HG03575 (cell line): ENCODE measurements around the gene ZNF420.
"Not testable (repeated sequence)": the region's sequence is repeated elsewhere in the genome, so short reads cannot be mapped to it uniquely, and the experiment has no call there.

ENCODE experiments used
- ATAC-seq: cut with Tn5 transposase; IDR thresholded peaks from one replicate; pipeline ENCODE4 v1.9.1; 2021; ENCODE audit not compliant: unreplicated experiment, insufficient number of reproducible peaks, low FRiP score; ENCODE audit errors: extremely low read depth

The ZNF420 gene

DNA sequence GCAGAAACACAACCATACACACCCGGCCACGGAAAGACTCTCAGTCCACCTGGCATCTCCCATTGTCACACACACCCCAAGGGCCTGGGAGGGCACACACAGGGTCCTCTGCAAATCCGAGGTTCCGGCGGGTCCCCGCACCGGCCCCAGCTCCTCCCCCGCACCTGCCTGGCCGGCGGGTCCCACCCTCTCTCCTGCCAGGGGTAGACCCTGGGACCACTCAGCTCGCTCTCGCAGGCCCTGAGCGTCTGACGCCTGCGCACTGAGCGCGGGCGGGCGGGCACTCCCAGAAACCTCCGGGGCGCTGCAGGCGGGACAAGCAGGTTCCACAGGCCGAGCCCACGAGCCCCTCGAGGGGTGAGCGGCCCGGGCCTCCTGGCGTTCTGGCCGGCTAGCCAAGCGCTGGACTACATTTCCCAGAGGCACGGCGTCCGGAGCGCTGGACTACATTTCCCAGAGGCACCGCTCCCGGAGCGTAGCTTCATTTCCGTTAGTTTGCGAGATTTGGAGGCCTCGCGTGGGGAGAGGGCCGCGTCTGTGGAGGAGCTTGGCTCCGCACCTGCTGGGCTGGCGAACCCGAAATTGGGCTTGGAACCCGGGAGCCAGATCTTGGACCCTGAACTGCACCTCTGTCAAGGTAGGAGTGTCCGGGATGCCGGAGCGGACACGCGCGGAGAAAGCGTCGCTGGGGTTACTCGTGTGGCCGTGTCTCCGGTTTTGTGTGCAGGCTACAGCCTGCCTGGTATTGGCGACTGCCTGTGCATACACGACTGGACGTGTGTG lies at the start of gene ZNF420:
Gene ZNF420 (plus strand): TSS at position 500 of the 783 bp plus-strand sequence. CDS start 10,686 bp downstream, outside the sequence.
- peak; percentile 38 for ATAC-seq

GRCh38 chr19:37045140-37045539 lies 33.1 kb upstream of the ZNF420 start:
- no peak for ATAC-seq

DNA sequence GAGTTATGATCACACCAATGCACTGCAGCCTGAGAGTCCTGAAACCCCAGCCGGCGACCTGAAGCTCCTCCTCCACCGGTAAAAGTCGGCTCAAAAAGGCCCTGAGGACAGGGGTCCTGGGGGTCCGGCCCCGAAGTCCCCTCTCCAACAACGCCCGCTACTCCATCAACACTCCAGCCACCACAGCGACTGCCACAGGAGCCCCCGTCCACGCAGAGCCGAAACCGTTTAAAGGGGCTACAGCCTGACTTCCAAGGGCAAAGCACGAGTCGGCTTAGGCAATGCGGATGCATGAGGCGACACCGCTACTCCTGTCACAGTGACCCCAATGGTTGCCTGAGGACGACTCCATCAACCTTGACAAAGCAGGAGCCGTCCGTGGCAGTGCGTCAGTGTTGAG lies 22.9 kb upstream of the ZNF420 start:
- ATAC-seq = no peak

- no peak for ATAC-seq
Observed at GRCh38 chr19:37056776-37057175, 21.5 kb upstream of the ZNF420 start.

DNA sequence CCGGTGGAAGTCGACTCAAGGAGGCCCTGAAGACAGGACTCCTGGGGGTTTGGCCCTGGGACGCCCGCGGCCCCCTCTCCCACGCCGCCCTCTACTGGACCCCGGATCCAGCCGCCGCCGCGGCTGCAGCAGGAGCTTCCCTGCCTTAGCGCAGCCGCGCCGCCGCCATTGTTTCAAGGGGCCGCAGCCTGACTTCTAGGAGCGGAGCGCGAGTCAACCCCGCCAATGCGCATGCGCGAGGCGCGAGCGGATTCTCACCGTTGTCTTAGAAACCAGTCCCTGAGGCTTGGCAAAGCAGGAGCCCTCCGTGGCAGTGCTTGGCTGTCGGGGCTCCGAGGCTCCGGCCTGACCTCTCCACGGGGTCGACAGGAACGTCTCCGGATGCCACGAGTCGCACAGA lies 19.1 kb upstream of the ZNF420 start:
- no peak for ATAC-seq

- not testable (repeated sequence) for ATAC-seq
Observed at GRCh38 chr19:37064886-37065285, 13.3 kb upstream of the ZNF420 start.

DNA sequence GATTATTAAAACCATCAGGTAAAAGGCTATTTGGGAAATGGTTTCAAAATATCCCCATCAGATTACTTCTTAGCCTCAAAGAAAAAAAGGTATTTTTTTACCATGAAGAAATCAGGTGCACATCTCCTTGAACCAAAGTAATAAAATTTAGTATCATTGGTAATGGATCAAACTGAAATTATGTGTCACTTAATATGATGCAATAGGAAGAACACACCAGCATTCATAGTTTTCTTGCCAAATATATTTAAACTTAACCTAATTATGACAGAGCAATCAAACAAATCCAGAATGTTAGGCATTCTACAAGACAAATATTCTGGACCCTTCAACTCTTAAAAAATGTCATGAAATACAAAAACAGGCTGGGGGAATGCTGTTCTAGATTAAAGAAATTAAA lies 4.1 kb upstream of the ZNF420 start:
- no peak for ATAC-seq

DNA sequence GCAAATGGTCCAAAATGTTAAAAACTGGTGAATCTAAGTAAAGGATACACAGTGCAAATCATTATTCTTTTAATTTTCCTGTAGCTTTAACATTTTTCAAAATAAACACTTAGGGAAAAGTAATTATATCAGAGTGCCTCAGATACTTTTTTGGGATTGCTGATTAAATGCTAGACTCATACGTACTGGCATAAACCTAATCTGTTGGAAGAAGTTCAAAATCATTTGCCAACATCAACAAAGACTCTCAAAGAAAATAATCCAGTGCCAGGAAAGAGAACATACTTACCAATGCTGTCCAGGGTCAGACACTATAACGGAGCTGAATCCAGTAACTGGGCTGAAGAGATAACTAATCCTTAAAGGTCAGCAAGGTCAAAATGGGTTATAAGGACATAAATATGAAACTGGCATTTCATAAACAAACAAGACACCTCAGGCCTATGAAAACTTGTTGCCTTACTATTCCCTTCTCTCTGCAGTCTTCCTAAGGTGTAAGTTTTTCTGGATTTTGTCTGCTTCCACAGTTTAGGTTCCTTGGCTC lies 3.3 kb upstream of the ZNF420 start:
- ATAC-seq = no peak

- ATAC-seq = not testable (repeated sequence)
Observed at GRCh38 chr19:37076524-37076923, 1.7 kb upstream of the ZNF420 start.

GRCh38 chr19:37077501-37077933 lies 716 bp upstream of the ZNF420 start:
- ATAC-seq = no peak

- ATAC-seq = no peak
Observed at GRCh38 chr19:37078717-37079032, 442 bp downstream of the ZNF420 start.

DNA sequence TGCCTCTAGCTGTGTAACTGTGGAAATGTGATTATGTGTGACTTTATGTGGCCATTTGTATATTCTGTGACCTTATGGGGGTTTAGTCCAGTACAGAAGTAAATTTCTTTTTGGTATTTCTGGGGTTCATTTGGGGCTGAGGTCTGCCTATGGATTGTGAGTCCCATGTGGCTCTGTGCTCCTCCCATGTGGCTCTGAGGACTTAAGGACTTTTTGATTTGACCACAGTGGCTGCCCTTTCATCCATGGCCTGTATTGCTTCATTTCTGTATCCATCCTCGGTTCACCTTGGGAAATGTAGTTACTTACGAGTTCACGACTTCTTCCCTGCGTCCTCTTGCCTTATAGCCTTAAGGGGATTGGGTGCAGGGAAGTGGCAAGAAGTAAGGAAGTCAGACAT lies 1.0 kb downstream of the ZNF420 start:
- ATAC-seq = no peak

- ATAC-seq = no peak
Observed at GRCh38 chr19:37082307-37082706, 4.1 kb downstream of the ZNF420 start.

GRCh38 chr19:37087110-37087509 lies 8.9 kb downstream of the ZNF420 start:
- ATAC-seq = no peak

- ATAC-seq = no peak
Observed at GRCh38 chr19:37095859-37096258, 17.6 kb downstream of the ZNF420 start.

DNA sequence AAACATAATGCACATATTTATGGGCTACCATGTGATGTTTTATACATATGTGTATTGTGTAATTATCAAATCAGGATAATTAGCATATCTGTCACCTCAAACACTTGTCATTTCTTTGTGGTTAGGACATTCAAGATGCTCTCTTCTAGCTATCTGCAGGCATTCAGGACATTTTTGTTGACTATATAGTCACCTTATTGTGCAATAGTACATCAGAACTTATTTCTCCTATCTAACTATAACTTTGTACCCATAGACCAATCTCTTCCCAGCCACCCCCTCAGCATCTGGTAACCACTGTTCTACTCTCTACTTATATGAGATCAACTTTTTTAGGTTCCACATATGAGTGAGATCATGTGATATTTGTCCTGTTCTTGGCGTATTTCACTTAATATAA lies 20.3 kb downstream of the ZNF420 start:
- ATAC-seq = no peak

DNA sequence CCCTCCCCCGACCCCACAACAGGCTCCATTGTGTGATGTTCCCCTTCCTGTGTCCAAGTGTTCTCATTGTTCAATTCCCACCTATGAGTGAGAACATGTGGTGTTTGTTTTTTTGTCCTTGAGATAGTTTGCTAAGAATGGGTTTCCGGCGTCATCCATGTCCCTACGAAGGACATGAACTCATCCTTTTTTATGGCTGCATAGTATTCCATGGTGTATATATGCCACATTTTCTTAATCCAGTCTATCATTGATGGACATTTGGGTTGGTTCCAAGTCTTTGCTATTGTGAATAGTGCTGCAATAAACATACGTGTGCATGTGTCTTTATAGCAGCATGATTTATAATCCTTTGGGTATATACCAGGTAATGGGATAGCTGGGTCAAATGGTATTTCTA lies 25.9 kb downstream of the ZNF420 start:
- ATAC-seq = not testable (repeated sequence)

GRCh38 chr19:37111753-37112152 lies 33.5 kb downstream of the ZNF420 start:
- ATAC-seq = not testable (repeated sequence)

GRCh38 chr19:37114001-37114400 lies 35.8 kb downstream of the ZNF420 start:
- ATAC-seq = no peak

GRCh38 chr19:37122093-37122492 lies 43.9 kb downstream of the ZNF420 start:
- not testable (repeated sequence) for ATAC-seq
